Uterus (tissue), 2 donors: ENCODE measurements around the gene SOHLH2.

ENCODE experiments used
- CTCF ChIP-seq, 4 experiments: fragments of 200-600 bp in 2 of 4; fragments of 450-650 bp in 2 of 4; sonication (generic) in 2 of 4; IDR thresholded peaks; one replicate each; pipeline ENCODE4 v1.5.1; 2016 to 2019; ENCODE audit warnings: antibody characterized with exemption in 4 of 4, mild to moderate bottlenecking in 2 of 4, moderate library complexity in 1 of 4
- POLR2A ChIP-seq, 2 donors: fragments of 450-650 bp; IDR thresholded peaks; one replicate each; pipeline ENCODE4 v1.6.1; 2016; ENCODE audit warnings: antibody characterized with exemption in 2 of 2, mild to moderate bottlenecking in 1 of 2, moderate library complexity in 1 of 2

GRCh38 chr13:36154567-36155291, 59.6 kb downstream of the SOHLH2 start:
- TF ChIP-seq CTCF (IDR thresholded peaks at IDR 0.05) (no peak), POLR2A (IDR thresholded peaks at IDR 0.05) (no peak)
